GM12878 (cell line): ENCODE data around the gene UBE2E2.

Experiments used
- CEBPB ChIP-seq, 2 experiments: fragments of 150-350 bp in 1 of 2; IDR thresholded peaks; 2 replicates each; pipeline ENCODE4 v1.6.1; 2012 to 2014; ENCODE audit warnings: low read depth in 2 of 2, low read length in 2 of 2, borderline replicate concordance in 1 of 2, inconsistent platforms in 1 of 2
- ETV6 ChIP-seq, 2 experiments: fragments of 450-650 bp in 1 of 2; IDR thresholded peaks in 1 of 2; conservative IDR thresholded peaks in 1 of 2; 2 replicates each; pipeline ENCODE4 v1.6.1; 2014; ENCODE audit warnings: antibody characterized with exemption in 1 of 2, borderline replicate concordance in 1 of 2, low read depth in 1 of 2, mild to moderate bottlenecking in 1 of 2, moderate library complexity in 1 of 2
- SMARCA5 ChIP-seq: fragments of 450-650 bp; IDR thresholded peaks from 2 replicates; pipeline ENCODE4 v1.6.1; 2017; ENCODE audit warnings: mild to moderate bottlenecking
- TARDBP ChIP-seq: IDR thresholded peaks from 2 replicates; pipeline ENCODE4 v1.6.1; 2016; ENCODE audit warnings: borderline replicate concordance

GRCh38 chr3:23463791-23464190, 260.7 kb downstream of the UBE2E2 start:
- no peak for TF ChIP-seq SMARCA5
- no peak for TF ChIP-seq CEBPB (IDR thresholded peaks at IDR 0.05; ENCODE audit: borderline replicate concordance in 1 of 2, low read depth in 2 of 2, low read length in 2 of 2)
- no peak for TF ChIP-seq TARDBP
- TF ChIP-seq ETV6 (conservative IDR thresholded peaks at IDR 0.05 in 1 of 2, IDR thresholded peaks at IDR 0.05 in 1 of 2; ENCODE audit: borderline replicate concordance in 1 of 2, low read depth in 1 of 2) = no peak
